Retinal pigment epithelial cell (primary cell): ENCODE results near the gene RAB3IL1.

Experiments used
- DNase-seq: peaks from one replicate; pipeline ENCODE4 v3.0.0-alpha.2; 2010; ENCODE audit warnings: low read depth
- H3K4me3 ChIP-seq: 2 replicates; pipeline ENCODE4 v1.5.1; 2011; ENCODE audit warnings: mild to moderate bottlenecking, low read length, control low read depth, moderate library complexity
- CTCF ChIP-seq: conservative IDR thresholded peaks from 2 replicates; pipeline ENCODE4 v1.5.1; 2011; ENCODE audit warnings: low read depth, low read length, control low read depth, inconsistent platforms

Gene RAB3IL1

DNA sequence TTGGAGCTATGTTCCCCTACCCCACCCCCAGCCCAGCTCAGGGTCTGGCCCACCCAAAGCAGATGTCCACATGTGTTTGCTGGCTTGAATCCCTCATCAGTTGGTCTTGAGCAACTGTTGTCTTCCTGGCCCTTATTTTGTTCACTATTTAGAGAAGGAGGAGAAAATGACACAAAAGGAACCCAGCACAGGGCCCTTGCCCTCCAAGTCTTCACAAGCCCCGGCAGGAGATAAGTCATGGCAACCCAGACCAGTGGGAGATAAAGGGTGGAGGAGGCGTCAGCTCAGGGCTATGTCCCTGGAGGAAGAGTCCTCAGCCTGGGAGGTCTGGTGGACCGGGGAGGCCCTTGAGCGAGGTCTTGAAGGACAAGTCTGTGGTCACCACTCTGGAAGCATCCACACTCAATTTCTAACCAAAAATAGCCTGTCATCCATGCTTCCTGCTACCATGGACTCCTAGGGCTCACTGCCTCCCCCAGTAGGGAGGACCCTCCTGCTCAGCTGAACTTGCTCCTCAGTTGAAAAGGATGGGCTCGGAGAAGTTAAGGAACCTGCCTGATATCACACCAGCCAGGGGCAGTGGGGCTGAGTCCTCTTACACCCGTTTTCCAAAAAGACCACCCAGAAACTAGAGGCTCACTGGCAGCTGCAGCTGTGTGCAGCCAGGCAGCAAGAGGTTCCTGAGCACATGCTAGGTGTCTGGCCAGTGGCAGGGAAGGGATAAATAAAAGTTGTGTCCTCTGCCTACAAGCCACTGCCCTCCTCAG lies 1.8 kb upstream of the RAB3IL1 start:
- TF ChIP-seq CTCF, result no peak
- DNase-seq, result no peak
- no peak overlapping the region for H3K4me3 ChIP-seq

GRCh38 chr11:61918251-61918937 lies 1.0 kb upstream of the RAB3IL1 start:
- no peak for DNase-seq
- H3K4me3 ChIP-seq, result no peak overlapping the region
- no peak for TF ChIP-seq CTCF

- TF ChIP-seq CTCF, result no peak
- no peak for DNase-seq
- peak overlapping the region; percentile 35 for H3K4me3 ChIP-seq
Observed at GRCh38 chr11:61916737-61917333, 531 bp downstream of the RAB3IL1 start.

- TF ChIP-seq CTCF, result no peak
- no peak for DNase-seq
- no peak overlapping the region for H3K4me3 ChIP-seq
Observed at GRCh38 chr11:61914471-61915171, 2.7 kb downstream of the RAB3IL1 start.

DNA sequence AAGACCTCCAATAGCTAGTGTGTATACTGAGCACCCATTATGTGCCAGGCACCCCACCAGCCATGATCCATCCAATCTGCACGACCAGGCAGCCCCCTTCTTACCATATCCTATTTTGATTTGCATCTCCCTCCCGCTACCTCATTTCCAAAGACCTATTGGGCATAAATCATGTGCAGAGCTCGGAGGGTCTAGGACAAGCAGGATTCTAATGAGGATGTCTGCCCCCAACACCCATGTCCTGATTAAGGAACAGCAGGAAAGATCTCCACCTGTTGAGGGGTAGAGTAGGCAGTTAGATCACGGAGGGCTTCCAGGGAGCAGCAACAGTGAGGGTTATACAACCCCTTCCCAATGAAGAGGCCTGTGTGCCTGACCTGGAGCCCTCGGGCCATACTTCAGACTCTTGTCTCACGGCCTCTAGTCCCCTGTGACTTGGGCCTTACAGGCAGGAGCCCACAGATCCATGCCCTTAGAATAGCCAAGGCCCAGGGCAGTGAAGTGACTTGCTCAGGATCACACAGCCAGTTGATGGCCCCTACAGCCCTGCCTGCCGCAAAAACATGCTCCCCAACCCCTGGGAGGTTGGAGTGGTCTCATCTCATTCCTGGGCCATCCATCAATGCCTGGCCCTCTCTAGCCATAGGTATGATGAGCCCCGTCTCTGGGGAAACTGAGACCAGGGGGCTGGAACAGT lies 3.5 kb downstream of the RAB3IL1 start:
- no peak for TF ChIP-seq CTCF

GRCh38 chr11:61912991-61913698 lies 4.2 kb downstream of the RAB3IL1 start:
- no peak for DNase-seq

More for the DNA sequence above, 3.5 kb downstream of the RAB3IL1 start:
- no peak overlapping the region for H3K4me3 ChIP-seq
- DNase-seq, result no peak

More at GRCh38 chr11:61912991-61913698, 4.2 kb downstream of the RAB3IL1 start:
- no peak overlapping the region for H3K4me3 ChIP-seq
- TF ChIP-seq CTCF, result no peak
